ENCODE results near the gene RP2. TPM values are rescaled to one million over a fixed set of nuclear protein-coding genes. Genes with fewer than 3 reads are reported as not detected.

Gene RP2
- 10 to 100 TPM; 13.8 to 17.1 (median 16.5) TPM for polyA plus RNA-seq (ENCODE audit: insufficient read length in 4 of 4)

GRCh38 chrX:46836701-46837557, at the start of gene RP2:
Gene RP2 (plus strand): TSS chrX:46837043. CDS start chrX:46837101, 58 bp downstream.
- DNase-seq (ENCODE audit: low read depth in 4 of 4, low spot score in 3 of 4), result peak; percentile 72 to 84 (median 75)

GRCh38 chrX:46788902-46789301, 47.9 kb upstream of the RP2 start:
- DNase-seq (ENCODE audit: low read depth in 4 of 4, low spot score in 3 of 4), result no peak

- peak in 1 of 4 donors; percentile 7 for DNase-seq (ENCODE audit: low read depth in 4 of 4, low spot score in 3 of 4)
These were observed 44.7 kb upstream of the RP2 start for GRCh38 chrX:46791927-46792809.

GRCh38 chrX:46792810-46793188, 44.0 kb upstream of the RP2 start:
- DNase-seq (ENCODE audit: low read depth in 4 of 4, low spot score in 3 of 4), result no peak

- DNase-seq (ENCODE audit: low read depth in 4 of 4, low spot score in 3 of 4), result no peak
These were observed 43.3 kb upstream of the RP2 start for GRCh38 chrX:46793386-46794143.

- peak in 2 of 4 donors; percentile 2 to 12 for DNase-seq (ENCODE audit: low read depth in 4 of 4, low spot score in 3 of 4)
These were observed 40.2 kb upstream of the RP2 start for GRCh38 chrX:46796574-46797191.

- no peak for DNase-seq (ENCODE audit: low read depth in 4 of 4, low spot score in 3 of 4)
These were observed 33.7 kb upstream of the RP2 start for GRCh38 chrX:46803140-46803539.

GRCh38 chrX:46805270-46805669, 31.6 kb upstream of the RP2 start:
- DNase-seq (ENCODE audit: low read depth in 4 of 4, low spot score in 3 of 4), result no peak

GRCh38 chrX:46811121-46811520, 25.7 kb upstream of the RP2 start:
- DNase-seq (ENCODE audit: low read depth in 4 of 4, low spot score in 3 of 4), result no peak

GRCh38 chrX:46812445-46812844, 24.4 kb upstream of the RP2 start:
- no peak for DNase-seq (ENCODE audit: low read depth in 4 of 4, low spot score in 3 of 4)

- no peak for DNase-seq (ENCODE audit: low read depth in 4 of 4, low spot score in 3 of 4)
These were observed 21.9 kb upstream of the RP2 start for GRCh38 chrX:46814966-46815365.

- DNase-seq (ENCODE audit: low read depth in 4 of 4, low spot score in 3 of 4), result no peak
These were observed 17.7 kb upstream of the RP2 start for GRCh38 chrX:46819136-46819535.

- no peak for DNase-seq (ENCODE audit: low read depth in 4 of 4, low spot score in 3 of 4)
These were observed 16.3 kb upstream of the RP2 start for GRCh38 chrX:46820391-46821100.

- no peak for DNase-seq (ENCODE audit: low read depth in 4 of 4, low spot score in 3 of 4)
These were observed 13.4 kb upstream of the RP2 start for GRCh38 chrX:46823481-46823880.

GRCh38 chrX:46831765-46832327, 5.0 kb upstream of the RP2 start:
- no peak for DNase-seq (ENCODE audit: low read depth in 4 of 4, low spot score in 3 of 4)

GRCh38 chrX:46837558-46838485, 979 bp downstream of the RP2 start:
- no peak for DNase-seq (ENCODE audit: low read depth in 4 of 4, low spot score in 3 of 4)

GRCh38 chrX:46838486-46838870, 1.6 kb downstream of the RP2 start:
- no peak for DNase-seq (ENCODE audit: low read depth in 4 of 4, low spot score in 3 of 4)

- DNase-seq (ENCODE audit: low read depth in 4 of 4, low spot score in 3 of 4), result no peak
These were observed 2.2 kb downstream of the RP2 start for GRCh38 chrX:46838974-46839480.

All from left renal pelvis (tissue), 4 donors.